Stimulated activated CD8-positive, alpha-beta memory T cell treated with anti-CD3 and anti-CD28 coated beads, Interleukin-7, amount 100 ng/mL, for 48 hours (primary cell): ENCODE results near the gene CCDC38.
"Not testable (repeated sequence)": the region's sequence is repeated elsewhere in the genome, so short reads cannot be mapped to it uniquely, and the experiment has no call there.

ENCODE experiments used
- DNase-seq, 2 donors: peaks; one replicate each; pipeline ENCODE4 v3.0.0-alpha.2; 2020; ENCODE audit warnings: low read depth in 1 of 2; ENCODE audit errors: extremely low read depth in 1 of 2

The CCDC38 gene

DNA sequence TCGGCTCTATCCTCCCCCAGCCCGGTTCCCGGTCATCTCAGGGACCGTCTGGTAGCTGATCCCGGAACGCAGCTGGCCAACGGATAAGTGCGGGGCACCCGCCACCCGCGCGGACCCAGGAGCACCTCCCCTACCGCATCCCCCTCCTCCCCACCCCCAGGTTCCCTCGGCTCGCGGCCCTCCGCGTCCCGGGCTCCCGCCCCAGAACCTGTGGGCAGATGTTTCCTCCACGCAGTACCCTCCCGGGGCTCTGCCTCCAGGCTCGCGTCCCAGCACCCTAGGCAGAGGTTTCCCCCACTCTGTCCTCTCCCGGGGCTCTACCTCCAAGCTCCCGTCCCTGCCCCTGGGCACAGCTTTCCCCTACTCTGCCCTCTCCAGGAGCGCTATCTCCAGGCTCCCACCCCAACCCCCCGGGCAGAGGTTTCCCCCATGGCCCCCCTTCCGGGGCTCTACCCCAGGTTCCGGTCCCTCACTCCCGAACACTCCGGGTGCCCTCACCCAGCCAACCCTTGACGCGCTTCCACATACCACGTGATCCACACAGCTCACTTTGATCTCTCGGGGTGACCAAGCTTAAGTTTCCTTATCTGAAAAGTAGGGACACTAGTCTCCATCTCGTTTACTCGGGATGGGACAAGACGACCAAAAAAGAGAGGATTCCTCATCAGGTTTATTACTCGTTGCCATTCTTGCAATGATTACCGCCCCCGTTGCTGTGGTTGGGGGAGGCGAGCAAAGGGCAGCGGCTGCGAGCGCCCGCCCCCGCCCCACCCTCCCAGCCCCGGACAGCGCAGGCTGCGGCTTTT, at the start of gene CCDC38:
TSS of gene CCDC38 (minus strand) at position 91 of the 806 bp plus-strand sequence. CDS start 6,105 bp downstream, outside the sequence.
- peak; percentile 69 to 83 for DNase-seq

- DNase-seq = no peak
These were observed 47.7 kb upstream of the CCDC38 start for GRCh38 chr12:95990136-95990535.

GRCh38 chr12:95989504-95990123, 47.2 kb upstream of the CCDC38 start:
- no peak for DNase-seq

DNA sequence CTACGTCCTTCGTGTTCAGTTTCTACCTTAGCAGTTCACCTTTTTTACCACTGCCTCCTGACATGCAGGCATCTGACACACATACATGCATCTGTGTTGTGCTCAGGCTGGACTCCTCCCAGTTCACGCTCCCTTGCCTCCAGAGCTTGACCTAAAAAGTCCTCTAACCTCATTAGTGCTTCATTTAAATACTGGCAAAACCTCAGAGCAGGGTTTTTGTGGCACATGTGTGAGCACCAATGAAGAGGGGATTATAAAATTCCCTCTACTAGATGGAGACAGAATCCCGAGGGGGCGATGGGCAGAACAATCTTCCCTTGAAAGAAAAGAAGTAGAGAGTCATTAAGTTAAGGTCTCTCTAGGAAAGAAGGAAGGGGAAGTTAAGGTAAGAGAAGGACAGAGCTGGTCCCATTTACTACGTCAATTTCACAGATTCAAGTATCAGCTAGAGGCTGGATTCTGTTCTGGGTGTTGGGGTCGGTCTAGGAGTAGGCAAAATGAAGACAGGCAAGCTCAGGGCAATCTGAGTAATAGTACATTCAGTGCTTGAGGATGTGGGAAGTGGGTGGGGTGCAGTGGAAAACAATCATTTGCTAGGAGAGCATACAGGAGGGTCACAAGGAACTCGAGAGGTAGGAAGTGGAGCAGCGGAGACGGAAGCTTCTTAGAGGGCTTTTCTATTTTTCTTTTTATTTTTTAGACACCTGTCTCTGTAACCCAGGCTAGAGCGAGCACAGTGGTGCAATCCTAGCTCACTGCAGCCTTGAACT, 46.3 kb upstream of the CCDC38 start:
- no peak for DNase-seq

GRCh38 chr12:95986635-95987570, 44.5 kb upstream of the CCDC38 start:
- no peak for DNase-seq

DNA sequence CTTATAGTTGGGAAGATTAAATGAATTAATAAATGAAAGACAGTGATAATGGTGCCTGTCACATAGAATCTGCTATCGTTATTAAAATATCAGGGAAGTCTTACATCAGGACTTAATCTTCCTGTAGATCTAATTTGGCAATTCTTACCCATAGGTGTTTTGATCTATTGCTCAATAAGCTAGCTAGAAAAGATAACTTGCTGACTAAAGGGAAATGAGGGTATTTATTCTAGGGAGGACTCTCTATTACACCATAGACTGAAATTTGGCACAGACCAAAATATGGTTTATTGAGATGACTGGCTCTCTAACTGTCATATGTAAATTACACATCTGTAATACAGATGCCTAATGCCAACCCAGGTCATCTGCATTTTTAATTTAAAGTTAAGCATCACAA, 42.3 kb upstream of the CCDC38 start:
- DNase-seq = no peak

GRCh38 chr12:95982602-95983001, 40.2 kb upstream of the CCDC38 start:
- DNase-seq = no peak

- DNase-seq = no peak
These were observed 38.0 kb upstream of the CCDC38 start for GRCh38 chr12:95980437-95980836.

GRCh38 chr12:95978774-95979173, 36.4 kb upstream of the CCDC38 start:
- no peak for DNase-seq

DNA sequence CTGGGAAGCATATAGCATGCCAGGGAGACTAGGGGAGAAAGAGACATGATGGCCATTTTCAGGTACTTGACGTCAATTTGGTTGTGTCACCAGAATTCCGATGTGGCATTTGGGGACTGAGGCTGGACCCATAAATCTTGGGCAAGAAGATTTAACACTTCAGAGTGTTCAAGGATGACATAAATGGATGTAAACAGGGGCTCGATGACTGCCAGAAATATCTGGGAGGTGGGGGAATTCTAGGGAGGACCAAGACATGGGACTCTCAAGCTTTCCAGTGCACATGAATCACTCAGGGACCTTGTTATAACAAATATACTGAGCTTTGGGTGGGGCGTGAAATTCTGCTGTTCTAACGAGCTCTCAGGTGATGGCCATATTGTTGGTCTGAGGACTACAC, 35.9 kb upstream of the CCDC38 start:
- DNase-seq = no peak

GRCh38 chr12:95977764-95978305, 35.4 kb upstream of the CCDC38 start:
- DNase-seq = no peak

DNA sequence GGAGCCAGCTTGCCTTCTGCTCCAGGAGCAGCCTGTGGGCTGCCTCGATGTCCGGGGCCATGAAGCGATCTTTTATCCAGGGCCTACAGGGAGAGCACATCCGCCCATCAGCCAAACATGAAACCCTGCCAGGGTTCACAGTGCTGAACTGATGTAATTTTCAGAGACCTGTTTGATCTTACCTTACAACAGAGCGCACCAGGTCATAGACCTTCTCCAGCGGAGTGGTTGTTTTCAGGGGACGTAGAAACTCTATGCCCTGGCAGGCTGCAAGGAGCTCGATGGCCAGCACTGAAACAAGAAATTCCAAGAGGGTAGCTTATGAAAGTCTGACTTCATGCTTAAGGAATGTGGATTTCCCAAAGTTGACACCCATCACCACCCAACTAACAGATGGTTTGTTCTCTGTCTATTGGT, 34.0 kb upstream of the CCDC38 start:
- DNase-seq = no peak

GRCh38 chr12:95975491-95975890, 33.1 kb upstream of the CCDC38 start:
- DNase-seq = no peak

- DNase-seq = no peak
These were observed 31.9 kb upstream of the CCDC38 start for GRCh38 chr12:95974358-95974757.

DNA sequence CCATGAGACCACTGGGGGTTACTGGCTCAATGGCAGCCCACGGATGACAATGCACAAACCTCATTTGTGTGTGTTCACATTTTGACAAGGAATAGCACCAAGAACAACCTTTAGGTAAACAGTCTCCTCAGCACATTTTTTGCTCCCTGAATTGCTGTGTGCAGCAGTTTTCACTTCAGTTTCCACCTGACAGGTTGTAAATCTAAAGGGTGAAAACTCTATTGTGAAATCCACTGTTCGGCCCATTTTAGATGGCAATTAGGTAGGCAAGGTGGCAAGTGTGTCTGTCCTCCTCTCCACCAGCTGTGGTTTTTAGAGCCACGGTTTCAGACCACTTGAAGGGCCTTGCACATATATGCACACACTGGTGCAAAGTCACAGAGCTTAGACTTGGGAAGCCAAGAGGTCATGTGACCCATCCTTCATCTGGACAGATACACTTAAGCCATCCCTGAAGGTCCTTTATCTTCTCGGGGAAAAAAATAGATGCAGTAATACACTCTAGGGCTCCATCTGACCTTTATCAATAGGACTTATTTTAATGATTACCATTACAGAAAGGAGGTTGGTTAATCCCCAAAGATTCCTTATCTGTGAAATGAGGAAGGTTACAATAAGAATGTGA, 30.5 kb upstream of the CCDC38 start:
- no peak for DNase-seq

- no peak for DNase-seq
These were observed 28.5 kb upstream of the CCDC38 start for GRCh38 chr12:95970905-95971304.

DNA sequence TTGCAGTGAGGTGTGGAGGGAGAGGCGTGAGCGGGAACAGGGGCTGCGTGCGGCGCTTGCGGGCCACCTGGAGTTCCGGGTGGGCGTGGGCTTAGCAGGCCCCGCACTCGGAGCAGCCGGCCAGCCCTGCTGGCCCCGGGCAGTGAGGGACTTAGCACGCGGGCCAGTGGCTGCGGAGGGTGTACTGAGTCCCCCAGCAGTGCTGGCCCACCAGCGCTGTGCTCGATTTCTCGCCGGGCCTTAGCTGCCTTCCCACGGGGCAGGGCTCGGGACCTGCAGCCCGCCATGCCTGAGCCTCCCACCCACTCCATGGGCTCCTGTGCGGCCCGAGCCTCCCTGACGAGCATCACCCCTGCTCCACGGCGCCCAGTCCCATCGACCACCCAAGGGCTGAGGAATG, 26.7 kb upstream of the CCDC38 start:
- DNase-seq = not testable (repeated sequence)

DNA sequence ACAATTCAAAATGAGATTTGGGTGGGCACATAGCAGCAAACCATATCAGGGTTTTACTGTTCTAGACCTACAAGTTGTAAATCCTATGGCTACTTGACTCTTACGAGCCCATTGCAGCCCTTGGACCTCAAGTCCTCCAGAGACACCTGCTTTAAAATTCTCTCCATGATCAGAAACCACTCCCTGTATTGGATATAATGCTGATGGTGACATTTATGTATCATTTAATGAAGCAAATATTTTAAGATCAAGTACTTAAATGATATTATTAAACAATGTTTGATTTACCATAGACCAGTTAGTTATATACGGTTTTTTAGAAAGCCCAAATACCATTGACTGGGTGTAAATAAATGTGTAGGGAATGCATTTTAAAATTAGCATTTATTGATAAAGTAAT, 24.9 kb upstream of the CCDC38 start:
- DNase-seq = no peak

- DNase-seq = no peak
These were observed 24.0 kb upstream of the CCDC38 start for GRCh38 chr12:95966287-95966870.
